ENCODE results near the gene C17orf78.

Gene C17orf78

DNA sequence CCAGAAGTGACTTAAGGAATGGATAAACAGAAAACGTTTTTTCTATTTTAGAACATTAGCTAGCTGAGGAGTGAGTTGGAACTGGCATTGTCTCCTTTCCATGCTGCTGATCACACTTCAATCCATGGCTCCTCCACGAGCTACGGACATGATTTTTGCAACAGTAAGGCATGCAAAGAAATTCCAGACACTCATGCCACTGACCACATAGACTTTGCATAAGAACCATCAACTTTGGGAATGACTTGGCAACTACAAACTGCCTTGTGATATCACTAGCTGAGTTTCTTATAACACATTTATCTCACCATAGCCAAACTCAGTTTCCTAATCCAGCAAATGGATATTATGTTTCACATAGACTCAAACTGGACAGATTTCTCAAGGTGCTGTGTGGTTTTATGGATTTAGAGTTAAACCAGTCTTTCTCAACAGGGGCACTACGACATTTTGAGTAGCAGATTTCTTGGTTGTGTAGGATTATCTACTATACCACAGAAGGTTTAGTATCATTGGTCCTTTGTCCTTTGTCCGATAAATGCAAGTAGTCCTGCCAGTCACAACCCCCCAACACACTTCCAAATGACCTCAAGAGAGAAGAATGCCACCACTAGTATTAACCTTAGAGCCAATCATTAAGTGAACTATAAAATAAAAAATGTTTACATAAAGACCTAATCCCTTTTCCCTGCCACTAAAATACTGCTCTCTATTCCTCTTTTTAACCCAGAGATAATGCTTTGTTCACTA, 48.3 kb upstream of the C17orf78 start (continued):
- TF ChIP-seq, protein P1, sequence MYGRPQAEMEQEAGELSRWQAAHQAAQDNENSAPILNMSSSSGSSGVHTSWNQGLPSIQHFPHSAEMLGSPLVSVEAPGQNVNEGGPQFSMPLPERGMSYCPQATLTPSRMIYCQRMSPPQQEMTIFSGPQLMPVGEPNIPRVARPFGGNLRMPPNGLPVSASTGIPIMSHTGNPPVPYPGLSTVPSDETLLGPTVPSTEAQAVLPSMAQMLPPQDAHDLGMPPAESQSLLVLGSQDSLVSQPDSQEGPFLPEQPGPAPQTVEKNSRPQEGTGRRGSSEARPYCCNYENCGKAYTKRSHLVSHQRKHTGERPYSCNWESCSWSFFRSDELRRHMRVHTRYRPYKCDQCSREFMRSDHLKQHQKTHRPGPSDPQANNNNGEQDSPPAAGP (tag by site-specific recombination; IDR thresholded peaks at IDR 0.05): no peak
- TF ChIP-seq SALL2 (tag by site-specific recombination; IDR thresholded peaks at IDR 0.05; ENCODE audit: borderline replicate concordance) (no peak), ZNF19 (tag by site-specific recombination; IDR thresholded peaks at IDR 0.05; ENCODE audit: low read depth) (no peak), FEZF1 (tag by site-specific recombination; IDR thresholded peaks at IDR 0.05) (0 out of 2 replicates have a peak, but pooled peaks have one; percentile 20), OSR2 (tag by site-specific recombination; IDR thresholded peaks at IDR 0.05) (no peak), ZNF791 (tag by site-specific recombination; IDR thresholded peaks at IDR 0.05) (no peak)
- TF ChIP-seq, protein P2, sequence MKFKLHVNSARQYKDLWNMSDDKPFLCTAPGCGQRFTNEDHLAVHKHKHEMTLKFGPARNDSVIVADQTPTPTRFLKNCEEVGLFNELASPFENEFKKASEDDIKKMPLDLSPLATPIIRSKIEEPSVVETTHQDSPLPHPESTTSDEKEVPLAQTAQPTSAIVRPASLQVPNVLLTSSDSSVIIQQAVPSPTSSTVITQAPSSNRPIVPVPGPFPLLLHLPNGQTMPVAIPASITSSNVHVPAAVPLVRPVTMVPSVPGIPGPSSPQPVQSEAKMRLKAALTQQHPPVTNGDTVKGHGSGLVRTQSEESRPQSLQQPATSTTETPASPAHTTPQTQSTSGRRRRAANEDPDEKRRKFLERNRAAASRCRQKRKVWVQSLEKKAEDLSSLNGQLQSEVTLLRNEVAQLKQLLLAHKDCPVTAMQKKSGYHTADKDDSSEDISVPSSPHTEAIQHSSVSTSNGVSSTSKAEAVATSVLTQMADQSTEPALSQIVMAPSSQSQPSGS (tag by site-specific recombination; IDR thresholded peaks at IDR 0.05; ENCODE audit: low read depth): no peak
- TF ChIP-seq, protein P3, sequence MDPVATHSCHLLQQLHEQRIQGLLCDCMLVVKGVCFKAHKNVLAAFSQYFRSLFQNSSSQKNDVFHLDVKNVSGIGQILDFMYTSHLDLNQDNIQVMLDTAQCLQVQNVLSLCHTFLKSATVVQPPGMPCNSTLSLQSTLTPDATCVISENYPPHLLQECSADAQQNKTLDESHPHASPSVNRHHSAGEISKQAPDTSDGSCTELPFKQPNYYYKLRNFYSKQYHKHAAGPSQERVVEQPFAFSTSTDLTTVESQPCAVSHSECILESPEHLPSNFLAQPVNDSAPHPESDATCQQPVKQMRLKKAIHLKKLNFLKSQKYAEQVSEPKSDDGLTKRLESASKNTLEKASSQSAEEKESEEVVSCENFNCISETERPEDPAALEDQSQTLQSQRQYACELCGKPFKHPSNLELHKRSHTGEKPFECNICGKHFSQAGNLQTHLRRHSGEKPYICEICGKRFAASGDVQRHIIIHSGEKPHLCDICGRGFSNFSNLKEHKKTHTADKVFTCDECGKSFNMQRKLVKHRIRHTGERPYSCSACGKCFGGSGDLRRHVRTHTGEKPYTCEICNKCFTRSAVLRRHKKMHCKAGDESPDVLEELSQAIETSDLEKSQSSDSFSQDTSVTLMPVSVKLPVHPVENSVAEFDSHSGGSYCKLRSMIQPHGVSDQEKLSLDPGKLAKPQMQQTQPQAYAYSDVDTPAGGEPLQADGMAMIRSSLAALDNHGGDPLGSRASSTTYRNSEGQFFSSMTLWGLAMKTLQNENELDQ (tag by site-specific recombination; IDR thresholded peaks at IDR 0.05; ENCODE audit: low read depth): no peak
- TF ChIP-seq, protein P4, sequence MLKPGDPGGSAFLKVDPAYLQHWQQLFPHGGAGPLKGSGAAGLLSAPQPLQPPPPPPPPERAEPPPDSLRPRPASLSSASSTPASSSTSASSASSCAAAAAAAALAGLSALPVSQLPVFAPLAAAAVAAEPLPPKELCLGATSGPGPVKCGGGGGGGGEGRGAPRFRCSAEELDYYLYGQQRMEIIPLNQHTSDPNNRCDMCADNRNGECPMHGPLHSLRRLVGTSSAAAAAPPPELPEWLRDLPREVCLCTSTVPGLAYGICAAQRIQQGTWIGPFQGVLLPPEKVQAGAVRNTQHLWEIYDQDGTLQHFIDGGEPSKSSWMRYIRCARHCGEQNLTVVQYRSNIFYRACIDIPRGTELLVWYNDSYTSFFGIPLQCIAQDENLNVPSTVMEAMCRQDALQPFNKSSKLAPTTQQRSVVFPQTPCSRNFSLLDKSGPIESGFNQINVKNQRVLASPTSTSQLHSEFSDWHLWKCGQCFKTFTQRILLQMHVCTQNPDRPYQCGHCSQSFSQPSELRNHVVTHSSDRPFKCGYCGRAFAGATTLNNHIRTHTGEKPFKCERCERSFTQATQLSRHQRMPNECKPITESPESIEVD (tag by site-specific recombination; IDR thresholded peaks at IDR 0.05): peak; percentile 4; the same call in 1 of the 2 replicates

DNA sequence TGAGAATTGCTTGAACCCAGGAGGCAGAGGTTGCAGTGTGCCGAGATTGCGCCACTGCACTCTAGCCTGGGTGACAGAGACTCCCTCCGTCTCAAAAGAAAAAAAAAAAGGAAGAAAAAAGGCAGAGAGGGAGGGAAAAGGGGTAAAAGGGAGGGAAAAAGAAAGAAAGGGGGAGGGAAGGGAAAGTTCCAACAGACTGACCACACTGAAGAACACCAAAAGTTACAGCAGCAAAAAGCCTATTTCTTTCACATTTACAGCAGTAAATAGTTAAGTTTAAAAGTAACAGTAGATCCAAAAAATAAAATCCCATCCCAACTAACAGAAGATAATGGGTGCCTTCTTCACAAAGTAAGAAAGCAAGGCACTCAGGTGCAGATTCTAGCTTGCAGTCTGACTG, 36.9 kb upstream of the C17orf78 start:
- POLR2A ChIA-PET: no interaction called here

DNA sequence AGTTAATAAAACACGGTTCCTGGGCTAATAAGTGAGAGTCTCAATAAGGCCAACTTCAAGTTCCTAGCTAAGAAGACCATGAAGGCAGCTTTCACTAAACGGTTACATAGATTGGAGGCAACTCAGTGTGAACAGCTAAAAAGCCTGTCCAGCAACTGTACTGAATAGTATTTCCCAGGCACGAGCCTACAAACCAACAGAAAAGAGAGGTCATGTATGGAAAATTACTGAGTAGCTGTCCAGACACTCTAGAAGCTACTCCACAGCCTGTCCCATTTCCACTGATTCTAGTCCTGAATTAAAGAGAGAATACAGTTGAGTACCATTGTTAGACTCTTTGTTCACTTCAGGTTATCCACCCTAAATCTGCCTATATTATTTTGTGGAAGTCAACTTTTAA, 36.5 kb upstream of the C17orf78 start:
- TF ChIP-seq, protein P5, sequence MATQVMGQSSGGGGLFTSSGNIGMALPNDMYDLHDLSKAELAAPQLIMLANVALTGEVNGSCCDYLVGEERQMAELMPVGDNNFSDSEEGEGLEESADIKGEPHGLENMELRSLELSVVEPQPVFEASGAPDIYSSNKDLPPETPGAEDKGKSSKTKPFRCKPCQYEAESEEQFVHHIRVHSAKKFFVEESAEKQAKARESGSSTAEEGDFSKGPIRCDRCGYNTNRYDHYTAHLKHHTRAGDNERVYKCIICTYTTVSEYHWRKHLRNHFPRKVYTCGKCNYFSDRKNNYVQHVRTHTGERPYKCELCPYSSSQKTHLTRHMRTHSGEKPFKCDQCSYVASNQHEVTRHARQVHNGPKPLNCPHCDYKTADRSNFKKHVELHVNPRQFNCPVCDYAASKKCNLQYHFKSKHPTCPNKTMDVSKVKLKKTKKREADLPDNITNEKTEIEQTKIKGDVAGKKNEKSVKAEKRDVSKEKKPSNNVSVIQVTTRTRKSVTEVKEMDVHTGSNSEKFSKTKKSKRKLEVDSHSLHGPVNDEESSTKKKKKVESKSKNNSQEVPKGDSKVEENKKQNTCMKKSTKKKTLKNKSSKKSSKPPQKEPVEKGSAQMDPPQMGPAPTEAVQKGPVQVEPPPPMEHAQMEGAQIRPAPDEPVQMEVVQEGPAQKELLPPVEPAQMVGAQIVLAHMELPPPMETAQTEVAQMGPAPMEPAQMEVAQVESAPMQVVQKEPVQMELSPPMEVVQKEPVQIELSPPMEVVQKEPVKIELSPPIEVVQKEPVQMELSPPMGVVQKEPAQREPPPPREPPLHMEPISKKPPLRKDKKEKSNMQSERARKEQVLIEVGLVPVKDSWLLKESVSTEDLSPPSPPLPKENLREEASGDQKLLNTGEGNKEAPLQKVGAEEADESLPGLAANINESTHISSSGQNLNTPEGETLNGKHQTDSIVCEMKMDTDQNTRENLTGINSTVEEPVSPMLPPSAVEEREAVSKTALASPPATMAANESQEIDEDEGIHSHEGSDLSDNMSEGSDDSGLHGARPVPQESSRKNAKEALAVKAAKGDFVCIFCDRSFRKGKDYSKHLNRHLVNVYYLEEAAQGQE (tag by site-specific recombination; IDR thresholded peaks at IDR 0.05): peak; percentile 51; the same call in 1 of the 2 replicates
- no peak for TF ChIP-seq ZNF266 (tag by site-specific recombination; IDR thresholded peaks at IDR 0.05; ENCODE audit: low read depth)
- TF ChIP-seq HOXC10 (CRISPR knock-in tag; IDR thresholded peaks at IDR 0.05): no peak
- Histone ChIP-seq H3K27ac (ENCODE audit: extremely low read depth, low read depth, low read length) (no peak overlapping the region), H3K4me3 (ENCODE audit: low read depth, low read length) (no peak overlapping the region), H3K36me3 (ENCODE audit: control insufficient read depth in 2 of 2, insufficient read depth in 1 of 2, low read length in 2 of 2) (peaks cover 11 to 14% of the 10 kb centered on the region in 2 experiments; a peak in 2 of 3 replicates), H3K4me1 (ENCODE audit: control insufficient read depth, insufficient read depth, low read length) (no peaks in the 10 kb centered on the region; the same call in 1 of the 2 replicates), H3K9me3 (ENCODE audit: control insufficient read depth, insufficient read depth, low read depth, low read length) (no peaks in the 10 kb centered on the region)
- CTCF ChIA-PET: interaction anchor here (0.5 to 1.8 kb wide), 4 partner anchors 22 to 159 kb away, joined by 3 to 8 read pairs (median 3); no protein-coding TSS in a partner anchor
- POLR2A ChIA-PET: no interaction called here

More for the DNA sequence above, 36.9 kb upstream of the C17orf78 start:
- H3K27ac ChIP-seq (ENCODE audit: extremely low read depth, low read depth, low read length): no peak overlapping the region
- peaks cover 9 to 14% of the 10 kb centered on the region in 2 experiments; a peak in 2 of 3 replicates for H3K36me3 ChIP-seq (ENCODE audit: control insufficient read depth in 2 of 2, insufficient read depth in 1 of 2, low read length in 2 of 2)
- no peaks in the 10 kb centered on the region for H3K9me3 ChIP-seq (ENCODE audit: control insufficient read depth, insufficient read depth, low read depth, low read length)
- no peaks in the 10 kb centered on the region; the same call in 1 of the 2 replicates for H3K4me1 ChIP-seq (ENCODE audit: control insufficient read depth, insufficient read depth, low read length)
- CTCF ChIA-PET: interaction anchor here (0.5 to 1.8 kb wide), 4 partner anchors 22 to 159 kb away, joined by 3 to 8 read pairs (median 3); no protein-coding TSS in a partner anchor
- H3K4me3 ChIP-seq (ENCODE audit: low read depth, low read length): no peak overlapping the region
- TF ChIP-seq PRDM1 (tag by site-specific recombination; IDR thresholded peaks at IDR 0.05) (peak; percentile 91), ZNF214 (tag by site-specific recombination; IDR thresholded peaks at IDR 0.05; ENCODE audit: borderline replicate concordance) (no peak), SP2 (tag by site-specific recombination; IDR thresholded peaks at IDR 0.05) (no peak)
- TF ChIP-seq, protein P6, sequence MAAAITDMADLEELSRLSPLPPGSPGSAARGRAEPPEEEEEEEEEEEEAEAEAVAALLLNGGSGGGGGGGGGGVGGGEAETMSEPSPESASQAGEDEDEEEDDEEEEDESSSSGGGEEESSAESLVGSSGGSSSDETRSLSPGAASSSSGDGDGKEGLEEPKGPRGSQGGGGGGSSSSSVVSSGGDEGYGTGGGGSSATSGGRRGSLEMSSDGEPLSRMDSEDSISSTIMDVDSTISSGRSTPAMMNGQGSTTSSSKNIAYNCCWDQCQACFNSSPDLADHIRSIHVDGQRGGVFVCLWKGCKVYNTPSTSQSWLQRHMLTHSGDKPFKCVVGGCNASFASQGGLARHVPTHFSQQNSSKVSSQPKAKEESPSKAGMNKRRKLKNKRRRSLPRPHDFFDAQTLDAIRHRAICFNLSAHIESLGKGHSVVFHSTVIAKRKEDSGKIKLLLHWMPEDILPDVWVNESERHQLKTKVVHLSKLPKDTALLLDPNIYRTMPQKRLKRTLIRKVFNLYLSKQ (tag by site-specific recombination; IDR thresholded peaks at IDR 0.05; ENCODE audit: borderline replicate concordance): no peak
